ENCODE results near the gene THSD4. TPM values are rescaled to one million over a fixed set of nuclear protein-coding genes. Genes with fewer than 3 reads are reported as not detected.
A peak's percentile ranks its signal among the peaks of the same experiment; 100 is the strongest.

The THSD4 gene
- total RNA-seq, 2 donors from 2014 or later: 71.2 to 150 TPM

DNA sequence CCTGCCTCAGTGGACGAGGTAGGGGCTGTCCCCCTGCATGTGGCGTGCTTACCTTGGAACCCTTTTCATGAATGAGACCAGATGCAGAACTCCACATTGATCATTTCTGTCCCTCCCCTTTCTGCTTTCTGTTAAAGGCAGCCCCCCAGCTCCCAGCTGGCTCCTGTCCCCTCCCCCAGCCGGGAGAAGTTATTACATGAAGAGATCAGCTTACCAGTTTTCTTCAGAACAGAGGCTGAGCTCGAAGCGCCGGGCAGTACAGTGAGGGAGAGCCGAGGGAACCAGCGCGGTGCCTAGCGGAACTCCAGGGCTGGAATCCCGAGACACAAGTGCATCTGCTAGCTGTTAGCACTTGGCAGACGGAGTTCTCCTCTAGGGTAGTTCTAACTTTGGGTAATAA is 431.7 kb downstream of the THSD4 start:
- TF ChIP-seq, protein P1, sequence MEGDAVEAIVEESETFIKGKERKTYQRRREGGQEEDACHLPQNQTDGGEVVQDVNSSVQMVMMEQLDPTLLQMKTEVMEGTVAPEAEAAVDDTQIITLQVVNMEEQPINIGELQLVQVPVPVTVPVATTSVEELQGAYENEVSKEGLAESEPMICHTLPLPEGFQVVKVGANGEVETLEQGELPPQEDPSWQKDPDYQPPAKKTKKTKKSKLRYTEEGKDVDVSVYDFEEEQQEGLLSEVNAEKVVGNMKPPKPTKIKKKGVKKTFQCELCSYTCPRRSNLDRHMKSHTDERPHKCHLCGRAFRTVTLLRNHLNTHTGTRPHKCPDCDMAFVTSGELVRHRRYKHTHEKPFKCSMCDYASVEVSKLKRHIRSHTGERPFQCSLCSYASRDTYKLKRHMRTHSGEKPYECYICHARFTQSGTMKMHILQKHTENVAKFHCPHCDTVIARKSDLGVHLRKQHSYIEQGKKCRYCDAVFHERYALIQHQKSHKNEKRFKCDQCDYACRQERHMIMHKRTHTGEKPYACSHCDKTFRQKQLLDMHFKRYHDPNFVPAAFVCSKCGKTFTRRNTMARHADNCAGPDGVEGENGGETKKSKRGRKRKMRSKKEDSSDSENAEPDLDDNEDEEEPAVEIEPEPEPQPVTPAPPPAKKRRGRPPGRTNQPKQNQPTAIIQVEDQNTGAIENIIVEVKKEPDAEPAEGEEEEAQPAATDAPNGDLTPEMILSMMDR (IDR thresholded peaks at IDR 0.05): no peak
- H3K9me3 ChIP-seq: no peaks in the 10 kb centered on the region
- peak overlapping the region; percentile 55 for H3K4me3 ChIP-seq
- no peak overlapping the region for H3K27ac ChIP-seq
- DNase-seq (ENCODE audit: low spot score): no peak
- no peaks in the 10 kb centered on the region for H3K36me3 ChIP-seq
- no peak for ATAC-seq (ENCODE audit: insufficient number of reproducible peaks, low FRiP score, low read depth)
- H3K4me1 ChIP-seq (ENCODE audit: control insufficient read depth in 1 of 2, low read depth in 2 of 2): peaks cover 2 to 23% of the 10 kb centered on the region in 2 donors
- H3K27me3 ChIP-seq (replicated peaks; ENCODE audit: insufficient read depth): no peaks in the 10 kb centered on the region

DNA sequence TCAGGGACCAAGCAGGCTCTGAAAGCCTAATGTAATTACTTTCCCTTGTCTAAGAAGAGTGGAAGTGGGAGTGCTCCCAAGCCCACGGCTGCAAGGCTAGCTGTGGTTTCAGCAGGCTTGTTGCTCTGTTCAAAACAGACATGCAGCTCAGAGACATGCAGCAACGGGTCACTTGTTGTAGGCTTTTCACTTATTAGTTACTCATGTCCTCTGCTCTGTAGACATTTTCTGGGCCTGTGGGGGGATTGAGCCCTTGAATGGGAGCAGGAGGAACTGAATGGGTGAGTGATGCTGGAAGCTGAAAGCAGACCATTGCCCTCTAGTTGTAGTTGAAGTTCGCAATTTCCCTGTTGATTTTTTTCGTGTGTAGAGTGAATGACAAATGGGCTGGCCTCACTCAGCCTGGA is 433.1 kb downstream of the THSD4 start:
- TF ChIP-seq, protein P1 (IDR thresholded peaks at IDR 0.05): no peak
- Histone ChIP-seq H3K27ac (no peak overlapping the region), H3K4me3 (no peak overlapping the region), H3K4me1 (ENCODE audit: control insufficient read depth in 1 of 2, low read depth in 2 of 2) (peaks cover 2 to 23% of the 10 kb centered on the region in 2 donors), H3K36me3 (no peaks in the 10 kb centered on the region), H3K27me3 (replicated peaks; ENCODE audit: insufficient read depth) (no peaks in the 10 kb centered on the region), H3K9me3 (no peaks in the 10 kb centered on the region)
- no peak for DNase-seq (ENCODE audit: low spot score)
- no peak for ATAC-seq (ENCODE audit: insufficient number of reproducible peaks, low FRiP score, low read depth)

DNA sequence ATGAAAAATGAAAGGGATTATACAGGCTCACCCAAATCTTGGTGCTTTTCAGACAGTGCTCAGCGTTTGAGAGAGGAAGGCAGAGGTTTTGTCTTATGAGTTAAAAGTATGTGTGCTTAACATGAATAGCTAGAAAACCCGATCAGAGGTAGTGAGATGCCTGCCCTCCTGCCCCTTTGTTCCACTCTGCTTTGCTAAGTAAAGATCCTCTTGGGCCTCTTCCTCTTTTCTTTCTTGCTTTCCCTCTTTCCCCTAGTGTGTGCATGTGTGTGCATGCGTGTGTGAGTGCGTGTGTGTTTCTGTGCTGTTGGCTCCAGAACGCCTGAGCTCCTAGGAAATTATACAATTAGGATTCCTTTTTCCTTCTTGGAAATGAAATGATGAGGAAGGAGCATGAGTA is 433.8 kb downstream of the THSD4 start:
- no peaks in the 10 kb centered on the region for H3K36me3 ChIP-seq
- ATAC-seq (ENCODE audit: insufficient number of reproducible peaks, low FRiP score, low read depth) (no peak), DNase-seq (ENCODE audit: low spot score) (no peak)
- H3K4me3 ChIP-seq: no peak overlapping the region
- TF ChIP-seq, protein P1 (IDR thresholded peaks at IDR 0.05): no peak
- H3K27ac ChIP-seq: no peak overlapping the region
- H3K9me3 ChIP-seq: no peaks in the 10 kb centered on the region
- peaks cover 2 to 23% of the 10 kb centered on the region in 2 donors for H3K4me1 ChIP-seq (ENCODE audit: control insufficient read depth in 1 of 2, low read depth in 2 of 2)
- no peaks in the 10 kb centered on the region for H3K27me3 ChIP-seq (replicated peaks; ENCODE audit: insufficient read depth)

DNA sequence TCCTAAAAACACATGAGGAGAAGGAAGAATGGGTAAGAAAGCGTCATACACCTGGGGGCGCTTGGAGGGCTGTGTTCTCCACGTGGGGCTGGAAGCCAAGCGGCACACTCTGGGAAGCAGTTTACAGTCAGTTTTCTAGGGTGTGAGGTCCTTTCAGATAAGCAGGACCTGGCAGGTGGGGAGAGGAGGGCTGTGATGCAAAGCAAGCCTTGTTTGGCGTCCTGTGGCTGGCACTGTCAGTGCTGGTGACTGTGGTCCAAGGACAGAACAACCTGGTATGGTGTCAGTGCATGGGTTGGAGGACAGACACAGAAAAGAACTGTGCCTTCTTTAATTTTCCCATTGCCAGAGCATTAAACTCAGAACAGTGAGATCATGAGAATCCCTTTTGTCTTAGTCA is 434.4 kb downstream of the THSD4 start:
- Histone ChIP-seq H3K4me3 (no peak overlapping the region), H3K27ac (no peak overlapping the region), H3K27me3 (replicated peaks; ENCODE audit: insufficient read depth) (no peaks in the 10 kb centered on the region), H3K9me3 (no peaks in the 10 kb centered on the region), H3K36me3 (no peaks in the 10 kb centered on the region), H3K4me1 (ENCODE audit: control insufficient read depth in 1 of 2, low read depth in 2 of 2) (peaks cover 2 to 23% of the 10 kb centered on the region in 2 donors)
- TF ChIP-seq, protein P1 (IDR thresholded peaks at IDR 0.05): no peak
- no peak for ATAC-seq (ENCODE audit: insufficient number of reproducible peaks, low FRiP score, low read depth)
- no peak for DNase-seq (ENCODE audit: low spot score)

DNA sequence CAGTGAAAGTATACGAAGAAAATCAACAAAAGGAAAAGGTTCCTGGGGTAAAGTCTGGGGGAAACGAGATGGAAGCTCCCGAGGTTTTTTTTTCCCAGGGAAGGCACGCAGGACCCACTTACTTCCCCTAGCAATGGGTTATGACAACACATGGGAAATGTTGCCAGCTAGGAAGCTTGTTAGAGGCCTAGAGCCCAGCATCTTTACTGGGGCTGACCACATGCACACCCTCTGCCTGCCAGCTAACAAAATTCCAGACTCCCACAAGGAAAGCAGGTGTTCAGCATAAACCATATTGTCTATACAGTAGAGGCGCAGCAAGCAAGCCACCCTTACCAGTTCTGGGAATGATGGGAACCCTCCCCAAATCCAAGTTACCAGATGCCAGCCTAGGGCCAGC is 436.3 kb downstream of the THSD4 start:
- TF ChIP-seq, protein P1 (IDR thresholded peaks at IDR 0.05): no peak
- Histone ChIP-seq H3K27ac (no peak overlapping the region), H3K4me1 (ENCODE audit: control insufficient read depth in 1 of 2, low read depth in 2 of 2) (peaks cover 2 to 22% of the 10 kb centered on the region in 2 donors), H3K27me3 (replicated peaks; ENCODE audit: insufficient read depth) (no peaks in the 10 kb centered on the region), H3K9me3 (no peaks in the 10 kb centered on the region), H3K36me3 (no peaks in the 10 kb centered on the region), H3K4me3 (no peak overlapping the region)
- no peak for DNase-seq (ENCODE audit: low spot score)
- ATAC-seq (ENCODE audit: insufficient number of reproducible peaks, low FRiP score, low read depth): no peak

Measured in thoracic aorta (tissue), 2 donors.